Ascending aorta (tissue), 2 donors: Measurements from ENCODE around the gene TLL2. TPM values are rescaled to one million over a fixed set of nuclear protein-coding genes. Genes with fewer than 3 reads are reported as not detected.

Experiments
- DNase-seq, 2 donors: peaks; one replicate each; pipeline ENCODE4 v3.0.0-alpha.2; 2019; ENCODE audit warnings: low spot score in 2 of 2
- H3K27ac ChIP-seq, 2 donors: fragments of 200-600 bp; sonication (generic); one replicate each; pipeline ENCODE4 v1.5.1; 2016 to 2017; ENCODE audit warnings: mild to moderate bottlenecking in 1 of 2
- H3K27me3 ChIP-seq: fragments of 200-600 bp; sonication (generic); one replicate; pipeline ENCODE4 v1.5.1; 2017
- H3K36me3 ChIP-seq, 2 donors: fragments of 200-600 bp; sonication (generic); one replicate each; pipeline ENCODE4 v1.5.1; 2016
- H3K4me1 ChIP-seq, 2 donors: fragments of 200-600 bp; sonication (generic); one replicate each; pipeline ENCODE4 v1.5.1; 2016 to 2017; ENCODE audit warnings: mild to moderate bottlenecking in 1 of 2
- H3K4me3 ChIP-seq, 2 donors: fragments of 200-600 bp; sonication (generic); one replicate each; pipeline ENCODE4 v1.5.1; 2016 to 2017; ENCODE audit warnings: mild to moderate bottlenecking in 1 of 2
- H3K9me3 ChIP-seq, 2 donors: fragments of 200-600 bp; sonication (generic); one replicate each; pipeline ENCODE4 v1.5.1; 2016
- CTCF ChIP-seq, 3 experiments: fragments of 200-600 bp in 2 of 3; fragments of 450-650 bp in 1 of 3; sonication (generic) in 2 of 3; IDR thresholded peaks; one replicate each; pipeline ENCODE4 v1.5.1; 2016 to 2019; ENCODE audit warnings: antibody characterized with exemption in 3 of 3, mild to moderate bottlenecking in 1 of 3, moderate library complexity in 1 of 3
- intact Hi-C: fragments of 100-400 bp; cut with DNase I; formaldehyde crosslinking; loops from one replicate; pipeline ENCODE4 v1.15.1; 2023
- total RNA-seq: library from RNA; depleted of rRNA; stranded (reverse); fragments of >200 nt; gene quantifications from one replicate; pipeline ENCODE4 v1.1.0, GENCODE V29; 2016

The TLL2 gene
- total RNA-seq, 1 donor from 2014 or later: not detected

- no peak for DNase-seq
- intact Hi-C loops: no loop called here
- H3K27ac ChIP-seq: no peak overlapping the region
- no peak for TF ChIP-seq CTCF (IDR thresholded peaks at IDR 0.05)
- no peaks in the 10 kb centered on the region for H3K9me3 ChIP-seq
- H3K36me3 ChIP-seq: no peaks in the 10 kb centered on the region
- no peaks in the 10 kb centered on the region for H3K27me3 ChIP-seq
- H3K4me3 ChIP-seq: no peak overlapping the region
- no peaks in the 10 kb centered on the region for H3K4me1 ChIP-seq
Observed at GRCh38 chr10:96337106-96337505, 176.6 kb downstream of the TLL2 start.

GRCh38 chr10:96334616-96335526, 178.9 kb downstream of the TLL2 start:
- intact Hi-C loops: no loop called here
- peak; percentile 17 to 76 (median 66) for TF ChIP-seq CTCF (IDR thresholded peaks at IDR 0.05)
- H3K27ac ChIP-seq: no peak overlapping the region
- no peak for DNase-seq
- no peak overlapping the region for H3K4me3 ChIP-seq
- H3K36me3 ChIP-seq: no peaks in the 10 kb centered on the region
- H3K27me3 ChIP-seq: no peaks in the 10 kb centered on the region
- no peaks in the 10 kb centered on the region for H3K4me1 ChIP-seq
- H3K9me3 ChIP-seq: no peaks in the 10 kb centered on the region

GRCh38 chr10:96333101-96333500, 180.6 kb downstream of the TLL2 start:
- DNase-seq: no peak
- TF ChIP-seq CTCF (IDR thresholded peaks at IDR 0.05): no peak
- H3K27ac ChIP-seq: no peak overlapping the region

GRCh38 chr10:96327462-96327861, 186.3 kb downstream of the TLL2 start:
- Histone ChIP-seq H3K36me3 (no peaks in the 10 kb centered on the region), H3K9me3 (no peaks in the 10 kb centered on the region), H3K4me1 (no peaks in the 10 kb centered on the region), H3K27ac (no peak overlapping the region), H3K27me3 (no peaks in the 10 kb centered on the region), H3K4me3 (no peak overlapping the region)
- intact Hi-C loops: no loop called here
- no peak for DNase-seq
- no peak for TF ChIP-seq CTCF (IDR thresholded peaks at IDR 0.05)

More at GRCh38 chr10:96333101-96333500, 180.6 kb downstream of the TLL2 start:
- Histone ChIP-seq H3K9me3 (no peaks in the 10 kb centered on the region), H3K4me1 (no peaks in the 10 kb centered on the region), H3K4me3 (no peak overlapping the region), H3K27me3 (no peaks in the 10 kb centered on the region), H3K36me3 (no peaks in the 10 kb centered on the region)
- intact Hi-C loops: no loop called here

- H3K4me1 ChIP-seq: no peaks in the 10 kb centered on the region
- H3K4me3 ChIP-seq: no peak overlapping the region
- intact Hi-C loops: no loop called here
- H3K27me3 ChIP-seq: no peaks in the 10 kb centered on the region
- no peaks in the 10 kb centered on the region for H3K36me3 ChIP-seq
- no peaks in the 10 kb centered on the region for H3K9me3 ChIP-seq
- H3K27ac ChIP-seq: no peak overlapping the region
- no peak for TF ChIP-seq CTCF (IDR thresholded peaks at IDR 0.05)
- no peak for DNase-seq
Observed at GRCh38 chr10:96325719-96326373, 187.9 kb downstream of the TLL2 start.
